ENCODE data around the gene SF1.

- TF ChIP-seq, protein P1, sequence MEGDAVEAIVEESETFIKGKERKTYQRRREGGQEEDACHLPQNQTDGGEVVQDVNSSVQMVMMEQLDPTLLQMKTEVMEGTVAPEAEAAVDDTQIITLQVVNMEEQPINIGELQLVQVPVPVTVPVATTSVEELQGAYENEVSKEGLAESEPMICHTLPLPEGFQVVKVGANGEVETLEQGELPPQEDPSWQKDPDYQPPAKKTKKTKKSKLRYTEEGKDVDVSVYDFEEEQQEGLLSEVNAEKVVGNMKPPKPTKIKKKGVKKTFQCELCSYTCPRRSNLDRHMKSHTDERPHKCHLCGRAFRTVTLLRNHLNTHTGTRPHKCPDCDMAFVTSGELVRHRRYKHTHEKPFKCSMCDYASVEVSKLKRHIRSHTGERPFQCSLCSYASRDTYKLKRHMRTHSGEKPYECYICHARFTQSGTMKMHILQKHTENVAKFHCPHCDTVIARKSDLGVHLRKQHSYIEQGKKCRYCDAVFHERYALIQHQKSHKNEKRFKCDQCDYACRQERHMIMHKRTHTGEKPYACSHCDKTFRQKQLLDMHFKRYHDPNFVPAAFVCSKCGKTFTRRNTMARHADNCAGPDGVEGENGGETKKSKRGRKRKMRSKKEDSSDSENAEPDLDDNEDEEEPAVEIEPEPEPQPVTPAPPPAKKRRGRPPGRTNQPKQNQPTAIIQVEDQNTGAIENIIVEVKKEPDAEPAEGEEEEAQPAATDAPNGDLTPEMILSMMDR (IDR thresholded peaks at IDR 0.05; ENCODE audit: low read length): no peak
- TF ChIP-seq EZH2phosphoT487 (IDR thresholded peaks at IDR 0.05; ENCODE audit: low read length) (no peak), EZH2 (optimal IDR thresholded peaks at IDR 0.05; ENCODE audit: low read depth, low read length) (no peak)
Observed at GRCh38 chr11:64751580-64751979, 26.8 kb downstream of the SF1 start.

Data from MM.1S (cell line).